ENCODE results near the gene MAPK4.

DNA sequence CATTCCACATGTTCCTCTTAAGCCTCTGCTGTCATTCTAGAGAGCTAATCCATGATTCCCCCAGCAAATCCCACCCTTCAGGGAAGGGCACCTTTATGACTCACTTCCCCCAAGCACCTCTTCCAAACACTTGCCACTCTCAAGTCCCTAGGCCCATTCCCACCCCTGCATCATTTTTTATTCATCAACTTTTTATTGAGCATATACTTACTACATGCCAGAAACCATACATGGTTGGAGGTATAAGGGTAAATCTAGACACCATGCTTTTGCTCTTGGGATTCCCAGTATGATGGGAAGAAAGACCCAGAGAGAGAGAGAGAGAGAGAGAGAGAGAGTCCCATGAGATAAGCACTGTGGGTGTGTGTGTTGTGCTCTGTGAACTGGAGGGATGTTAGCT lies 87.9 kb downstream of the MAPK4 start:
- TF ChIP-seq TCF7 (CRISPR knock-in tag; IDR thresholded peaks at IDR 0.05; ENCODE audit: low read depth) (no peak), IRF2 (CRISPR knock-in tag; IDR thresholded peaks at IDR 0.05; ENCODE audit: borderline replicate concordance, low read depth) (no peak), TP53 (CRISPR knock-in tag; IDR thresholded peaks at IDR 0.05) (no peak), SP1 (CRISPR knock-in tag; conservative IDR thresholded peaks at IDR 0.05) (no peak), NR2C2 (CRISPR knock-in tag; IDR thresholded peaks at IDR 0.05) (no peak), SMAD4 (CRISPR knock-in tag; IDR thresholded peaks at IDR 0.05) (no peak), CREB1 (CRISPR knock-in tag; IDR thresholded peaks at IDR 0.05) (no peak)
- TF ChIP-seq, protein P1, sequence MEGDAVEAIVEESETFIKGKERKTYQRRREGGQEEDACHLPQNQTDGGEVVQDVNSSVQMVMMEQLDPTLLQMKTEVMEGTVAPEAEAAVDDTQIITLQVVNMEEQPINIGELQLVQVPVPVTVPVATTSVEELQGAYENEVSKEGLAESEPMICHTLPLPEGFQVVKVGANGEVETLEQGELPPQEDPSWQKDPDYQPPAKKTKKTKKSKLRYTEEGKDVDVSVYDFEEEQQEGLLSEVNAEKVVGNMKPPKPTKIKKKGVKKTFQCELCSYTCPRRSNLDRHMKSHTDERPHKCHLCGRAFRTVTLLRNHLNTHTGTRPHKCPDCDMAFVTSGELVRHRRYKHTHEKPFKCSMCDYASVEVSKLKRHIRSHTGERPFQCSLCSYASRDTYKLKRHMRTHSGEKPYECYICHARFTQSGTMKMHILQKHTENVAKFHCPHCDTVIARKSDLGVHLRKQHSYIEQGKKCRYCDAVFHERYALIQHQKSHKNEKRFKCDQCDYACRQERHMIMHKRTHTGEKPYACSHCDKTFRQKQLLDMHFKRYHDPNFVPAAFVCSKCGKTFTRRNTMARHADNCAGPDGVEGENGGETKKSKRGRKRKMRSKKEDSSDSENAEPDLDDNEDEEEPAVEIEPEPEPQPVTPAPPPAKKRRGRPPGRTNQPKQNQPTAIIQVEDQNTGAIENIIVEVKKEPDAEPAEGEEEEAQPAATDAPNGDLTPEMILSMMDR (IDR thresholded peaks at IDR 0.05), result no peak
- TF ChIP-seq, protein P2, sequence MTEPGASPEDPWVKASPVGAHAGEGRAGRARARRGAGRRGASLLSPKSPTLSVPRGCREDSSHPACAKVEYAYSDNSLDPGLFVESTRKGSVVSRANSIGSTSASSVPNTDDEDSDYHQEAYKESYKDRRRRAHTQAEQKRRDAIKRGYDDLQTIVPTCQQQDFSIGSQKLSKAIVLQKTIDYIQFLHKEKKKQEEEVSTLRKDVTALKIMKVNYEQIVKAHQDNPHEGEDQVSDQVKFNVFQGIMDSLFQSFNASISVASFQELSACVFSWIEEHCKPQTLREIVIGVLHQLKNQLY (CRISPR knock-in tag; IDR thresholded peaks at IDR 0.05), result no peak
- TF ChIP-seq, protein P3, sequence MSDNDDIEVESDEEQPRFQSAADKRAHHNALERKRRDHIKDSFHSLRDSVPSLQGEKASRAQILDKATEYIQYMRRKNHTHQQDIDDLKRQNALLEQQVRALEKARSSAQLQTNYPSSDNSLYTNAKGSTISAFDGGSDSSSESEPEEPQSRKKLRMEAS (CRISPR knock-in tag; IDR thresholded peaks at IDR 0.05), result no peak
- TF ChIP-seq, protein P4, sequence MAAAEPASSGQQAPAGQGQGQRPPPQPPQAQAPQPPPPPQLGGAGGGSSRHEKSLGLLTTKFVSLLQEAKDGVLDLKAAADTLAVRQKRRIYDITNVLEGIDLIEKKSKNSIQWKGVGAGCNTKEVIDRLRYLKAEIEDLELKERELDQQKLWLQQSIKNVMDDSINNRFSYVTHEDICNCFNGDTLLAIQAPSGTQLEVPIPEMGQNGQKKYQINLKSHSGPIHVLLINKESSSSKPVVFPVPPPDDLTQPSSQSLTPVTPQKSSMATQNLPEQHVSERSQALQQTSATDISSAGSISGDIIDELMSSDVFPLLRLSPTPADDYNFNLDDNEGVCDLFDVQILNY (CRISPR knock-in tag; IDR thresholded peaks at IDR 0.05), result no peak
